Forelimb muscle (tissue), 1 donor: ENCODE data around the gene LNPK. TPM values are rescaled to one million over a fixed set of nuclear protein-coding genes. Genes with fewer than 3 reads are reported as not detected.
"Not testable (repeated sequence)": the region's sequence is repeated elsewhere in the genome, so short reads cannot be mapped to it uniquely, and the experiment has no call there.

Experiments
- DNase-seq: peaks from one replicate; pipeline ENCODE4 v3.0.0-alpha.2; 2013; ENCODE audit warnings: low read depth
- polyA plus RNA-seq: library from polyadenylated mRNA; unstranded; fragments of 120-200 nt; gene quantifications from one replicate; pipeline ENCODE4 v1.2.1, GENCODE V29; 2013; ENCODE audit not compliant: insufficient read length

The LNPK gene
- polyA plus RNA-seq: 39.3 TPM

GRCh38 chr2:176001916-176002687, at the start of gene LNPK:
TSS of gene LNPK (minus strand) at chr2:176002267. CDS start at chr2:175995584, 6,683 bp downstream.
- DNase-seq: peak; percentile 86

- no peak for DNase-seq
Measured at GRCh38 chr2:176039375-176039774, 37.3 kb upstream of the LNPK start.

- DNase-seq: no peak
Measured at GRCh38 chr2:176038694-176039093, 36.6 kb upstream of the LNPK start.

- no peak for DNase-seq
Measured at GRCh38 chr2:176035013-176035691, 33.1 kb upstream of the LNPK start.

- no peak for DNase-seq
Measured at GRCh38 chr2:176027806-176028205, 25.7 kb upstream of the LNPK start.

GRCh38 chr2:176025932-176026331, 23.9 kb upstream of the LNPK start:
- DNase-seq: no peak

GRCh38 chr2:176024083-176024482, 22.0 kb upstream of the LNPK start:
- DNase-seq: no peak

GRCh38 chr2:176022048-176022447, 20.0 kb upstream of the LNPK start:
- DNase-seq: no peak

- DNase-seq: no peak
Measured at GRCh38 chr2:176020400-176020799, 18.3 kb upstream of the LNPK start.

- DNase-seq: no peak
Measured at GRCh38 chr2:176018708-176019107, 16.6 kb upstream of the LNPK start.

GRCh38 chr2:176009445-176009844, 7.4 kb upstream of the LNPK start:
- no peak for DNase-seq

- DNase-seq: no peak
Measured at GRCh38 chr2:176004934-176005333, 2.9 kb upstream of the LNPK start.

GRCh38 chr2:176003958-176004357, 1.9 kb upstream of the LNPK start:
- no peak for DNase-seq

GRCh38 chr2:176002688-176003210, 682 bp upstream of the LNPK start:
- DNase-seq: peak; percentile 16

- DNase-seq: peak; percentile 36
Measured at GRCh38 chr2:176001281-176001915, 669 bp downstream of the LNPK start.

- no peak for DNase-seq
Measured at GRCh38 chr2:175999283-175999819, 2.7 kb downstream of the LNPK start.

GRCh38 chr2:175990099-175990498, 12.0 kb downstream of the LNPK start:
- no peak for DNase-seq

GRCh38 chr2:175987126-175987525, 14.9 kb downstream of the LNPK start:
- DNase-seq: not testable (repeated sequence)

- DNase-seq: no peak
Measured at GRCh38 chr2:175984846-175985245, 17.2 kb downstream of the LNPK start.

- no peak for DNase-seq
Measured at GRCh38 chr2:175981551-175981950, 20.5 kb downstream of the LNPK start.

GRCh38 chr2:175976391-175977157, 25.5 kb downstream of the LNPK start:
- DNase-seq: no peak
